Lung (tissue), 12 donors: ENCODE results near the gene PITRM1. TPM values are rescaled to one million over a fixed set of nuclear protein-coding genes. Genes with fewer than 3 reads are reported as not detected.

Source experiments
- ATAC-seq: fragments of 200-7000 bp; cut with Tn5 transposase; one replicate; pipeline ENCODE4 v1.9.1; 2020; ENCODE audit warnings: moderate number of reproducible peaks; ENCODE audit not compliant: insufficient read depth, low FRiP score
- DNase-seq, 3 donors: peaks; one replicate each; pipeline ENCODE4 v3.0.0-alpha.2; 2013 to 2017
- H3K27ac ChIP-seq, 2 donors: one replicate each; pipeline ENCODE4 v1.5.1; 2013; ENCODE audit warnings: mild to moderate bottlenecking in 2 of 2, moderate library complexity in 2 of 2, control low read depth in 1 of 2, inconsistent platforms in 1 of 2, low read depth in 1 of 2, low read length in 1 of 2
- H3K27me3 ChIP-seq, 3 donors: one replicate each; pipeline ENCODE4 v1.5.1; 2013; ENCODE audit warnings: low read length in 2 of 3; ENCODE audit not compliant: control insufficient read depth in 3 of 3, insufficient read depth in 3 of 3
- H3K36me3 ChIP-seq, 4 donors: one replicate each; pipeline ENCODE4 v1.5.1; 2013; ENCODE audit warnings: low read length in 4 of 4, mild to moderate bottlenecking in 1 of 4, moderate library complexity in 1 of 4; ENCODE audit not compliant: control insufficient read depth in 4 of 4, insufficient read depth in 4 of 4
- H3K4me1 ChIP-seq, 5 donors: one replicate each; pipeline ENCODE4 v1.5.1; 2013; ENCODE audit warnings: low read length in 5 of 5, mild to moderate bottlenecking in 2 of 5, moderate library complexity in 1 of 5; ENCODE audit not compliant: control insufficient read depth in 5 of 5, insufficient read depth in 5 of 5
- H3K4me3 ChIP-seq: one replicate; pipeline ENCODE4 v1.5.1; 2013; ENCODE audit warnings: mild to moderate bottlenecking, control low read depth, moderate library complexity
- H3K9ac ChIP-seq, 2 donors: one replicate each; pipeline ENCODE4 v1.5.1; 2013; ENCODE audit warnings: low read length in 2 of 2, control low read depth in 1 of 2; ENCODE audit not compliant: insufficient read depth in 1 of 2
- H3K9me3 ChIP-seq, 4 donors: one replicate each; pipeline ENCODE4 v1.5.1; 2013; ENCODE audit warnings: low read length in 3 of 4, mild to moderate bottlenecking in 1 of 4, moderate library complexity in 1 of 4; ENCODE audit not compliant: control insufficient read depth in 4 of 4, insufficient read depth in 3 of 4
- WGBS, 2 donors: extraction: QIAGEN DNeasy Blood & Tissue Kit; methylation state at CpG; one replicate each; pipeline ENCODE4 v1.1.7; 2013; 5-methylcytosine and 5-hydroxymethylcytosine counted together
- polyA plus RNA-seq, 2 donors: library from polyadenylated mRNA; stranded (reverse); fragments of 200-250 nt; gene quantifications; one replicate each; pipeline ENCODE4 v1.2.1, GENCODE V29; 2013
- total RNA-seq, 2 donors: library from RNA; depleted of rRNA in 1 of 2; stranded (reverse); fragments of >200 nt in 1 of 2; gene quantifications; one replicate each; pipeline ENCODE4 v1.2.1, GENCODE V29; 2014 to 2021
- TF ChIP-seq, protein P1 (sequence below): IDR thresholded peaks from 2 replicates; pipeline ENCODE4 v1.5.1; 2012; ENCODE audit warnings: mild to moderate bottlenecking; ENCODE audit errors: control extremely low read depth, extremely low read depth
- donor health status: control.
- donor health status: control.
- donor health status: Bipolar disorder and iron deficiency.
- donor health status: healthy.
- donor health status: DM: yes; HTN: yes; CAD: no.

PITRM1 gene
- total and polyA plus RNA-seq, 4 donors, result 46.5 to 88.5 (median 60.7) TPM

DNA sequence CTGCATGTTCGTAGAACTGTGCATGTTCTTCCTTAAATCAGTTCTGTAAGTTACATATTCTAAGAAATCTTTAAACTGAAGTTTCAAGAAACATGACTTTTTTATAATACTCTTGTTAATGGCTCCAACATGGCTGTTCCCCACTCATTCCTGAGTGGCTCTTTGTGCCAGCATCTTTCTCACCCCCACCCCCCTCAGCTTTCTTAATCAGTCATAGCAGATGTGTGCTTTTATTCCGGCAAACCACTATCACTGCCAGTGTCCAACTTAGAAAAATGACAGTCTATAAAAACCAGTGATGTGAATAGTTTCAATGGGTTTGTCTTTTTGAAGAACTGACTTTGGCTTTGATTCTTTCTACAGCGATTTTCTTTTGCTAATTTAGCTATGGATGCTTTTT, 37.6 kb downstream of the PITRM1 start:
- no peak for ATAC-seq

DNA sequence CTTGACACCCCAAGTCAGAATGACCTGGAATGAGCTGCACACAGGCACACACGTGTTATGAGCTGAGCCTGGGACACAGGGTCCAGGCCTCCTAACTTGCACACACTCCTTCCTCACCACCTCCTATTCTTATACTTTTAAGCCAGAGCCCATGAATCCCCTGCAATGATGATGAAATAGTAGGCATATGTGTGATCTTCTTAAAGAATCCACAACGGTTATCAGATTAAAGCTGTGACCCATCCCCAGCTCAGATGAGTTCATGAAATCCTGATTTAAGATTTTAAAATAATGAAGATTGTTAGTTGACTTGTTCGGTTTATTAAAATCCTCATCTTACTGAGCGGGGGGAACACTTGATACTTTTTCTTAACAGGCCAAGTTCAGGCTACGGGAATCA, 38.6 kb downstream of the PITRM1 start:
- 75 to 84% methylated on average over 5 of the region's 5 CpGs for WGBS, 2 donors
- no peak for ATAC-seq
- Histone ChIP-seq H3K27me3 (no peaks in the 10 kb centered on the region), H3K27ac (no peak overlapping the region), H3K4me1 (peaks cover 0 to 3% (median 0%) of the 10 kb centered on the region in 5 donors), H3K4me3 (no peak overlapping the region), H3K9ac (no peak overlapping the region), H3K9me3 (no peaks in the 10 kb centered on the region), H3K36me3 (peaks cover 34 to 50% (median 41%) of the 10 kb centered on the region in 4 donors)
- no peak for DNase-seq
- TF ChIP-seq, protein P1, sequence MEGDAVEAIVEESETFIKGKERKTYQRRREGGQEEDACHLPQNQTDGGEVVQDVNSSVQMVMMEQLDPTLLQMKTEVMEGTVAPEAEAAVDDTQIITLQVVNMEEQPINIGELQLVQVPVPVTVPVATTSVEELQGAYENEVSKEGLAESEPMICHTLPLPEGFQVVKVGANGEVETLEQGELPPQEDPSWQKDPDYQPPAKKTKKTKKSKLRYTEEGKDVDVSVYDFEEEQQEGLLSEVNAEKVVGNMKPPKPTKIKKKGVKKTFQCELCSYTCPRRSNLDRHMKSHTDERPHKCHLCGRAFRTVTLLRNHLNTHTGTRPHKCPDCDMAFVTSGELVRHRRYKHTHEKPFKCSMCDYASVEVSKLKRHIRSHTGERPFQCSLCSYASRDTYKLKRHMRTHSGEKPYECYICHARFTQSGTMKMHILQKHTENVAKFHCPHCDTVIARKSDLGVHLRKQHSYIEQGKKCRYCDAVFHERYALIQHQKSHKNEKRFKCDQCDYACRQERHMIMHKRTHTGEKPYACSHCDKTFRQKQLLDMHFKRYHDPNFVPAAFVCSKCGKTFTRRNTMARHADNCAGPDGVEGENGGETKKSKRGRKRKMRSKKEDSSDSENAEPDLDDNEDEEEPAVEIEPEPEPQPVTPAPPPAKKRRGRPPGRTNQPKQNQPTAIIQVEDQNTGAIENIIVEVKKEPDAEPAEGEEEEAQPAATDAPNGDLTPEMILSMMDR, result no peak

More for the DNA sequence above, 37.6 kb downstream of the PITRM1 start:
- TF ChIP-seq, protein P1, result no peak
- Histone ChIP-seq H3K27ac (no peak overlapping the region), H3K9me3 (no peaks in the 10 kb centered on the region), H3K36me3 (peaks cover 37 to 55% (median 47%) of the 10 kb centered on the region in 4 donors), H3K9ac (no peak overlapping the region), H3K4me3 (no peak overlapping the region), H3K4me1 (peaks cover 0 to 3% (median 0%) of the 10 kb centered on the region in 5 donors), H3K27me3 (no peaks in the 10 kb centered on the region)
- 62 to 94% methylated on average over 3 of the region's 3 CpGs for WGBS, 2 donors
- DNase-seq, result no peak

DNA sequence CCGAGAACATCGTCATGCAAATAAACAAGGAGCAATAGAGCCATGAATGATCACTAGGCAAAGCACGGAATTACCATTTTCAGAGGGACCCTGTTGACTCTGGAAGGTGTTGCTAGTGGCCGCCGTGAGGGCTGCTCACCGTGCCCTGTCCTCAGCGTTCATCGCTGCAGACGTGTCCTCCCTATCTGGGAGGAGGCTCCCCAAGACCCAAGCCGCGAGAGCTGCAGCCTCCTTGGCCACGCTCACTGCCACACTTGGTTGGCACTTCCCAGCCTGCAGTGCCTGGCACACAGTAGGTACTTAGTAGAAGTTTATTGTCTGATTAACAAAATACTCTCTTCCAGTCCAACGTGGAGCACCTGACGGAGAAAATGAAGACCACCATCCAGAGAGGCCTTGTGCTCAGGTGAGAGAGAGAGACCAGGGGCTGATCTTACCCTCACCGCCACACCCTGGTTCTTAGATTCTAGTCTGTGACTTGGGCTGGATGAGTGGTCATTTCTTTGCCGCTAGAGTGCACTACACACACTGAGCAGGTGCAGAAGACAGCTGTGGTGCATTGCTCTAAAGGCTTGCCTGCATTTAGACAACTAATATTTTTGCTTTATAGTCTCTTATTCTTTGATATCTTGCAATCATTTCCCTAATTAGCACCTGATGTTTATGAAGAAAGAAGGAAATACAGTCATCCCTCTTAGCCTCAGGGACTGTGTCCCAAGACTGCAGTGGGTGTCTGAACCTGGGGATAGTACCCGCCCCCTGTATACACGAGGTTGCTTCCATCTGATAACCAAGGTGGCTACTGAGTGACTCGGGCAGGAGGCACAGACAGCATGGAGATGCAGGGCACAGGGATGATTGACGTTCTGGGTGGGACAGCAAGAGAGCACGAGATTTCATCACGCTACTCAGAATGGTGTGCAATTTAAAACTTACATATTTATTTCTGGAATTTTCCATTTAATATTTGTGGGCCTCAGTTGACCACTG, 40.3 kb downstream of the PITRM1 start:
- Histone ChIP-seq H3K4me1 (peaks cover 0 to 3% (median 2%) of the 10 kb centered on the region in 5 donors), H3K9ac (no peak overlapping the region), H3K4me3 (no peak overlapping the region), H3K36me3 (peaks cover 24 to 35% (median 32%) of the 10 kb centered on the region in 4 donors), H3K27ac (no peak overlapping the region), H3K9me3 (no peaks in the 10 kb centered on the region), H3K27me3 (no peaks in the 10 kb centered on the region)
- ATAC-seq (no peak), DNase-seq (no peak)
- WGBS, 2 donors, result 93 to 96% methylated on average over 22 of the region's 22 CpGs
- TF ChIP-seq, protein P1, result no peak
